22Rv1 (cell line): ENCODE data around the gene THRB.

Experiments
- H3K27ac ChIP-seq: fragments of 450-650 bp; 2 replicates; pipeline ENCODE4 v1.5.1; 2017
- ZFX ChIP-seq: fragments of 450-650 bp; IDR thresholded peaks from 2 replicates; pipeline ENCODE4 v1.6.1; 2017; ENCODE audit warnings: antibody characterized with exemption, borderline replicate concordance
- TF ChIP-seq, protein P1 (sequence below): fragments of 450-650 bp; IDR thresholded peaks from 2 replicates; pipeline ENCODE4 v1.5.1; 2017; ENCODE audit warnings: mild to moderate bottlenecking

The THRB gene

DNA sequence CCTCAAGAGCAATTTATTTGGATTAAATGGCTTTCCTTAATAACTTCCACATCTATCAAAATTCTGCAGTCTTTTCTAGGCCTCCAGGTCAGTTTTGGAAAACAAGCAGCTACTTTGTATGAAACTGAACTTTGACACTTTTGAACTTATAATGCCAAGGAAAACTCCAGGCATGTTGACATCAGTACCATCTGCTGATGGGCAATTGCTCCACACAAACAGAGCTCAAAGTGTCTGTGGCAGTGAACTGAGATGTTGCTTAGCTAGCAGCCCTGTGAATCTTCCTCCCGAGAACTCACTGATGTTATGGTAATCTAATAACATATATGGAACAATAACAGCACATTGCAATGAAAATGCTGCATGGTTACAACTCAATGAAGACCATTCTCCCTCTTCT lies 250.2 kb downstream of the THRB start:
- TF ChIP-seq ZFX: no peak
- TF ChIP-seq, protein P1, sequence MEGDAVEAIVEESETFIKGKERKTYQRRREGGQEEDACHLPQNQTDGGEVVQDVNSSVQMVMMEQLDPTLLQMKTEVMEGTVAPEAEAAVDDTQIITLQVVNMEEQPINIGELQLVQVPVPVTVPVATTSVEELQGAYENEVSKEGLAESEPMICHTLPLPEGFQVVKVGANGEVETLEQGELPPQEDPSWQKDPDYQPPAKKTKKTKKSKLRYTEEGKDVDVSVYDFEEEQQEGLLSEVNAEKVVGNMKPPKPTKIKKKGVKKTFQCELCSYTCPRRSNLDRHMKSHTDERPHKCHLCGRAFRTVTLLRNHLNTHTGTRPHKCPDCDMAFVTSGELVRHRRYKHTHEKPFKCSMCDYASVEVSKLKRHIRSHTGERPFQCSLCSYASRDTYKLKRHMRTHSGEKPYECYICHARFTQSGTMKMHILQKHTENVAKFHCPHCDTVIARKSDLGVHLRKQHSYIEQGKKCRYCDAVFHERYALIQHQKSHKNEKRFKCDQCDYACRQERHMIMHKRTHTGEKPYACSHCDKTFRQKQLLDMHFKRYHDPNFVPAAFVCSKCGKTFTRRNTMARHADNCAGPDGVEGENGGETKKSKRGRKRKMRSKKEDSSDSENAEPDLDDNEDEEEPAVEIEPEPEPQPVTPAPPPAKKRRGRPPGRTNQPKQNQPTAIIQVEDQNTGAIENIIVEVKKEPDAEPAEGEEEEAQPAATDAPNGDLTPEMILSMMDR: no peak
- H3K27ac ChIP-seq: no peak overlapping the region

DNA sequence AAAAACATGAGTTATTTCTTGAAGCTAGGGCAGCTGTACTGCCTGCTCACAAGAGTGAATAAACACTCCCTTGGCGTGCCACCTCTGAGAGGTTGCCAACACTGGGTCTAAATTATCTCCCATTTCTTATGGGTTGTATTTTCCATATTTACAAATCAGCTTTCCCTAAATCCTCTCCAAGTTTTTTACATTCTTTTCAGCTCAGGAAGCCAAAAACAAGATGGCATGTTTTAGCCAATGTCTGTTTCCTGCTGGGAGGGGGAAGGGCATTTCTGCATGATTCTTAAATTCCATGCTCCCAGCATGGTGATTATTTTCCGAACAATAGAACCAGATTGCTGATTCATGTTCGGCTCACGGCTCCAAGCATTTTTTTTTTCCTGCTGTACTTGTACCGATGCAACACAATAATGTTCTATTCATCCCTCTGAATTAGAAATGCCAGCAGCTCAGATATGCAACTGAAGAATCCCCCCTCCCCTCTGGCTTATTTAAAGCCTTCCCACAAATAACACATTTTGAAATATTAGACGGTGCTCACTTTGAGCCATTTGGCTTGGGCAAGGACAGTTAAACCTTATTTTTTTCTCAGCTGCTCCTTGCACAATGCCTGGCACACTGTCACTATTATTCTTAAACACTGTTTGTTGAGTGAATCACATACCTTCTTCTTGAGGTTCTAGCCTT lies 252.5 kb downstream of the THRB start:
- TF ChIP-seq, protein P1: no peak
- no peak for TF ChIP-seq ZFX
- H3K27ac ChIP-seq: no peak overlapping the region

DNA sequence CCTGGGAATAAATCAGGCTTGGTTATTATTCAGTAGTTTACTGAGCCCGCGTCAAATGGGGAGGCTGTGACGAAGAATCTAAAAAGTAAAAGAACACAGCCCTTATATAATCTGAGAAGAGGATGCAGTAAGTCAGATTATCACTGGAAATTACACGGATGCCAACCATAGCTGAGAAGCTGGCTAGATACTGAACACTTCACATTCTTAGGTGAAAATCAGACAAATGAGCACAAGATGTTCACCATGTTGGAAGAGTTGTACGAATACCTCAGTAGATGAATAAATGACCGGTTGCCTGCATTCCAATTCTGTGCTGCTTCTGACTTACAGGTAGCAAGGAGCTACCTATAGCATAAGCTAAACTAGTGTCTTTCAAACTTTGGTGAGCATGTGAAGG lies 254.3 kb downstream of the THRB start:
- TF ChIP-seq ZFX: no peak
- TF ChIP-seq, protein P1: no peak
- H3K27ac ChIP-seq: no peak overlapping the region

DNA sequence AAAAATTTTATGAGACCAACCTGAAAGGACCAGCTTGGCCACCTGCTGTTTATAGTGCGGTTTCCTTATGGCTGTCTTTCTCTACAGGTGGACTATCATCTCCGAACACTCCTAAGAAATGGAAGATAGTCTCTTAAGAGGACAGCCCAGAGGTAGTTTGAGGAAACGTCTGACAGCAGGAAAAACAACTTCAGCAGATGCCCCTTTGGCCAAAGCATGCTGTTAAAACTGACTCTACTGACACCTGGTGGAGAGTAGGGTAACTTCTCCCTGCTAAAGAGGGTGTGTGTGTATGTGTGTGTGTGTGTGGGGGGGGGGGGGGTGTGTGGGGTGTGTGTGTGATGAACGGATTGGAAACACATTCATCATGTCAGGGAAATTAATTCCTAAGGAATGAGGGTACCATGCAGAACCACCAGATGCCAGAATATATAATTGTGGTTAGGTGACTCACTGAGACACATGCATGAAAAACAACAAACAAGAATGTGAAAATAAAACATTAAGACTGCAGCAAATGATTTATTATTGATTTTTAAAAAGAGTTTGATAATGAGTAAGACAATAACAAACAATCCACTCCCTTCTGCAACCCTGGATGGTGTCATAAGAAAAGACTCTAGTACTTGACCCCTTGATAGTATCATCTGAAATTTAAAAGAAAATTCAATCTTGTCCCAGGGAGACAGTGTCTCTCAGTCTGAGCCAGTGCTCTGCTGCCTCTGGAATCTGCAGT lies 256.5 kb downstream of the THRB start:
- TF ChIP-seq, protein P1: peak; percentile 84
- no peak for TF ChIP-seq ZFX

DNA sequence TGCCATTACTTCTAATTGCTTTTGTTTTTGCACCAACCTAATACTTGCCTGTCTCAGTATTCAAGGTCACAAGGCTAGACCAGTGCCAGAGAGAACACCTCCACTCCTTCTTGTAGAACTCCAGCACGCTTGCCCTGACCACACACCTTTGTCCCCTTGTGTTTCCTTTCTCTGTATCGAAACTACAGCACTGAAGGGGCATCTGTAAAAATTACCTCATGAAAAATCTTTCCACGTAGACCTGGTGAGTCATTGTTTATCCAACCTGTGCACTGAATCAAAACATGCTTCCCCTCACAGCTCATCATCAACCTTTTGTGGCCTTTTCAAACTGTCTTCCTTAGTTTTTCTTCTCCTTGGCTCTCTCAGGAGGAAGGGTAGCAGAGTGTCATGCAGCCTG lies 259.5 kb downstream of the THRB start:
- H3K27ac ChIP-seq: no peak overlapping the region
- TF ChIP-seq ZFX: no peak
- TF ChIP-seq, protein P1: no peak

More for the DNA sequence above, 256.5 kb downstream of the THRB start:
- H3K27ac ChIP-seq: peak overlapping the region; percentile 68

DNA sequence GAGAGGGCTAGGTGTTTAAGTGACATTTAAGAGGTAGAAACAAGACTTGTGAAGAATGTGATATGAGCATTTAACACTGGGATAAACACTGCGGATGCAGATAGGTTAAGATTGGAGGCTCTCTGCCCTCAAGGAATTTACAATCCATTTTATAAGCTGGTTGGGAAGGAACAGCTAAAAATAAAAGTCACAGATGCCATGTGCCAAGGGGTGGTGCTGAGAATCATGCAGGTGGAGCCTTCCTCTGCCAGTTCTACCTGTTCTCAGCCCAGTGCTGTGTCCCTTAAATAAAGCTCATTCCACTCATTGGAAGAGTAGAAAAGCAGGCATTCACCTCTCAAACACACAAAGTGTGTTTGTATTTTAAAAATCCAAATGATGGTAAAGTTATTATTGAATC lies 261.9 kb downstream of the THRB start:
- TF ChIP-seq, protein P1: no peak
- TF ChIP-seq ZFX: no peak

More for the DNA sequence above, 261.9 kb downstream of the THRB start:
- peak overlapping the region; percentile 29; the same call in 1 of the 2 replicates for H3K27ac ChIP-seq
